HG02798 (cell line): ENCODE results near the gene ARID5B.

Experiments
- ATAC-seq: cut with Tn5 transposase; IDR thresholded peaks from one replicate; pipeline ENCODE4 v1.9.1; 2021; ENCODE audit warnings: mild to moderate bottlenecking; ENCODE audit not compliant: unreplicated experiment, poor library complexity

Gene ARID5B

DNA sequence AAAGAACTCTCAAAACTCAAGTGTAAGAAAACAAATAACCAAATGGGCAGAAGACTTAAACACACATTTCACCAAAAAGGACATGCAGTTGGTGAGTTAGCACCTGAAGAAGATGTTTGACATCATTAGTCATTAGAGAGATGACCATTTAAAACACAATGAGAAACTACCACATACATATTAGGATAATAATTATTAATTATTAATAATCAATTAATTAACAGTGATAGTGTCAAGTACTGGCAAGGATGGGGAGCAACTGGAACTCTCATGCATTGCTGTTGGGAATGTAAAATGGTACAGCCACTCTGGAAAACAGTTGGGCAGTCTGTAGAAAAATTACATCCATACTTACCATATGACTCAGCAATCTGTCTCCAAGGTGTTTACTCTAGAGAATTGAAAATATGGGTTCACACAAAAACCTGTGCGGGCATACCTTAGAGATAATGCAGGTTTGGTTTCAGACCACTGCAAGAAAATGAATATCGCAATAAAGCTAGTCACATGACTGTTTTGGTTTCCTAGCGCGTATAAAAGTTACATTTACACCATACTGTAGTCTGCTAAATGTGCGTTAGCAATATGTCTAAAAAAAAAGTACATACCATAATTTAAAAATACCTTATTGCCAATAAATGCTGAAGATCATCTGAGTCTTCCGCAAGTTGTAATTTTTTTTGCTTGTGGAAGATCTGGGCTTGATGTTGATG is 30.3 kb downstream of the ARID5B start:
- ATAC-seq, result no peak

DNA sequence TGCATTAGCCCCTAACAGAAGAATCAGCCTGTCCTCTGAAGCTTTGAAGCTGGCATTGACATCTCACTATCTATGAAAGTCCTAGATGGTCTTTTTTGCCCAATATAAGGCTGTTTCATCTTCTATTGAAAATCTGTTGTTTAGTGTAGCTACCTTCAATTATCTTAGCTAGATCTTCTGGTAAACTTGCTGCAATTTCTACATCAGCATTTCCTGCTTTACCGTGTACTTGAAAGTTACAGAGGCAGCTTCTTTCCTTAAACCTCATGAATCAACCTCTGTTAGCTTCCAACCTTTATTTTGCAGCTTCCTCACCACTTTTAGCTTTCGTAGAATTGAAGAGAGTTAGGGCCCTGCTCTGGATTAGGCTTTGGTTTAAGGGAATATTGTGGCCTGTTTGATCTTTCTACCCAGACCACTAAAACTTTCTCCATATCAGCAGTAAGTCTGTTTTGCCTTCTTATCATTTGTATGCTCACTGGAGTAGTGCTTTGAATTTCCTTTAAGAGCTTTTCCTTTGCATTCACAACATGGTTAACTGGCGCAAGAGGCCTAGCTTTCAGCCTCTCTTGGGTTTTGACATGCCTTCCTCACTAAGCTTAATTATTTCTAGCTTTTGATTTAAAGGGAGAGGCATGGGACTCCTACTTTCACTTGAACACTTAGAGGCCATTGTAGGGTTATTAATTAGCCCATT is 32.5 kb downstream of the ARID5B start:
- ATAC-seq, result no peak

DNA sequence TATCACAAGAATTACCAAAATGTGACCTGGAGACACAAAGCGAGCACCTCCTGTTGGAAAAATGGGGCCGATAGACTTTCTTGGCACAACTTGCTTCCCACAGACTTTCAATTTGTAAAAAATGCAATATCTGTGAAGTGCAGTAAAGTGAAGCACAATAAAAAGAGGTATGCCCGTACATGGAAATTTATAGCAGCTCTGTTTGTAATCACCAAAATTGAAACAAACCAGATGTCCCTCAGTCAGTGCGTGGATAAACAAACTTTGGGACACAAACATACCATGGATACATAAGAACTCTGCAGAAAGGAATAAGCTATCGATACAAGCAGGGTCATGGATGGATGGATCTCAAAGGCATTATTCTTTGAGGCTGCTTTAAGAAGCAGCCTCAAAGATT is 33.6 kb downstream of the ARID5B start:
- no peak for ATAC-seq

DNA sequence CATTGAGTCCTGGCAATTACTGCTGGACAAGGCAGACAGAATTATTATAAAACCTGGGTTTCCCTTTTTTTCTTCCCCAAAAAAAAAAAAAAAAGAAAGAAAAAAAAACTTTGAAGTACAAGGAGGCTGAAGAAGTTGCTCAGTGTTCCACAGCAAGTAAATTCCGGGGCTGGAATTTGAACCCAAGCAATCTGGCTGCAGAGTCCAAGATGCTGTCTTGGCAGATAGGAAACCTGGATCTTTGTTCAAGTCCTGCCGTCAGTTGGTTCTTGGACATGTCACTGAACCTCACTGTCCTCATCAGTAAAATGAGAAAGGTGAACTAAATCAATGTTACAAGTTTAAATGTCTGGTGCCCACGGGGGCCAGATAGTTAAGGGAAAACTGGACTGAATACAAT is 35.3 kb downstream of the ARID5B start:
- ATAC-seq, result no peak

DNA sequence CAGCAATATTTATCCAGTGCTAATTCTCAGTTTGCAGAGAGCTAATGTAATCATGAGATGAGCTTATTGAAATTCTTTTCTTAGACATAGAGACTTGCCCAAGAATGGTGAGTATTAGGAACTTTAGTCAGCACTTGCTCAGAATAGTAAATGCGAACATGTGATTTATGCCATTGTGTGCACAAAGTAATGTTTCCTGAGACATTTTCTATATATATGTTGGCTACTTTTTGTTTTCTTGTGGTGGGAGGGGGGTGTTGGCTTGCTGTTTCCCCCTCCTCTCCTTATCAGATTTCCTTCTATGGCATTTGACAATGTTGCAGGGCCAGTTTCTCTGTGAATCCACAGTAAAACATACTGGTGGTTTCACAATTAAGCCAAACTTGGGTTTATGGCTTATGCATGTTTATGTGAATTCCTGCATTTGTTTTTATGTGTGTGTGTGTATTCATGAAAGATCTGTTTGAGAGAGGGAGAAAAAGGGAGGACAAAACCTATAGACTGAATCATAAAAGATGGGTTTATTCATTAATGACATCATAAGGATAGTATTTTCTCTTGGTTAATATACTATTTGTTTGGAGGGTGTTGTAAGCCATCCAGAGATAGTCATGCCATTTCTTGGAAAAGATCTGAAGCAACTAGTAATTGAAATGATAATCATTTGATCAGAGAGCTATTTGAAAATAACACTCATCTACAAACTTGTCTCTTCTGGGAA is 36.3 kb downstream of the ARID5B start:
- peak; percentile 39 for ATAC-seq

DNA sequence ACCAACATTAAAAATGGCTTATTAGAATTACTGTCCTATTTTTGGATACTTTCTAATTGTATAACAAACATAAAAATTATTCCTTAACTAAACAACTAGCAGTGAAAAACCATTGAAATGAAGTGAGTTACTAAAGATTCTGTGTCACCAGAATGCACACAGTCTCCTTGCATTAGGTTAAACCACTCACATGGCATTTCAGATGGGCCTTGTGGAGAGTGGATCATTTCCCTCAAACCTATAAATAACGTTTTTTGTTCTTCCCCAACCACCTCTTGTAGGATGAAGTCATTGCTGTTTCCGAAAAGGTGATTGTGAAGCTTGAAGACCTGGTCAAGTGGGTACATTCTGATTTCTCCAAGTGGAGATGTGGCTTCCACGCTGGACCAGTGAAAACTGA is 38.4 kb downstream of the ARID5B start:
- no peak for ATAC-seq

DNA sequence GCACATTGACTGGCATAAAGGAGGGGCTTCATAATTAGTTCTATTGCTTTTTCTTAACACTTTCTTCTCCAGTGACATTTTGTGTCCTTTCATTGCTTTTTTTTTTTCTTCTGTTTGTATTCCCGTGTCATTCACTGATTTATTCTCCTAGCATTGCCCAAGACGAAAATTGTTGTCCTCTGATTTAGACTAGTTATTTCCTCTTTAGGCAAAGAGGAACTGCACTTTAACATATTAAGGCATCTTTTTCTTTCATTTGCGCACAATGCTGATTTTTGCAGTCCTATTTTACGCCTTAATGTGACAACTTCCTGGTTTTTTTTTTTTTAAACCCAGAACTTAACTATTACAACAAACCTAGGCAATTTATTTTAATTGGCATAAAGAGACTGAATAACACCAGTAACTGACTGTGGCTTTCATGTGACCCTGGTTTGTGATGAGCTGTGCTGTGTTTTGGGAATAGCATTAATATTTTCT is 39.7 kb downstream of the ARID5B start:
- no peak for ATAC-seq

DNA sequence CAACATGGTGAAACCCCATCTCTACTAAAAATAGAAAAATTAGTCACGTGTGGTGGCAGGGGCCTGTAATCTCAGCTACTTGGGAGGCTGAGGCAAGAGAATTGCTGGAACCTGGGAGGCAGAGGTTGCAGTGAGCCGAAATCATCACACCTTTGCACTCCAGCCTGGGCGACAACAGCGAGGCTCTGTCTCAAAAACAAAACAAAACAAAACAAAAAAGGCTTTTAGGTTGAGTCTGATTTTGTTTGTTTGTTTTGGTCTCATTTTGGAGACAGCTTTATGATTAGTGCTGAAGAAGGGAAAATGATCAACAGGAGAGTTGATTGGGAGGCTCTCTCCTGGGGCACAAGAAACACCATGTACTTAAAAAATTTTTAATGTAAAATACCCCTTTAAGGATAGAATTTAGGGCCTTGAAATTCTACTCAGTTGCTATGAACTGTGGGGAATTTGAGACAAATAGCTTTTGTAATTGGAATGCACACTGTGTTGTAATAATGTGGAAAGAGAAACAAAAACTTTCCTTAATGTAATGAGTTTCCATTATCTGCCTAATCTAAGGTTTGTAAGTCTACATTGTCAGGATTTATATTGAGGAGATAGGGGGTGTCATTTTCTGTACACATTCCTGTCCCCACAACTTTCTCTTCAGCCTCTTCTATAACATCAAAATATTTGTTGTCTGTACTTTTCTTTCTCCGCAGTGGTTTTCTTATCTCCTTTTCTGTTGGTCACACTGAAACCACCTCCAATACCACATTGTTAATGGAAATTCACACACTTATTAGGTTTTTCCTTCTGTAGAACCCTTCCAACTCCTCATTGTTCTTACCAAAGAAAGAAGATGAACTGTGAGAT is 41.3 kb downstream of the ARID5B start:
- no peak for ATAC-seq

DNA sequence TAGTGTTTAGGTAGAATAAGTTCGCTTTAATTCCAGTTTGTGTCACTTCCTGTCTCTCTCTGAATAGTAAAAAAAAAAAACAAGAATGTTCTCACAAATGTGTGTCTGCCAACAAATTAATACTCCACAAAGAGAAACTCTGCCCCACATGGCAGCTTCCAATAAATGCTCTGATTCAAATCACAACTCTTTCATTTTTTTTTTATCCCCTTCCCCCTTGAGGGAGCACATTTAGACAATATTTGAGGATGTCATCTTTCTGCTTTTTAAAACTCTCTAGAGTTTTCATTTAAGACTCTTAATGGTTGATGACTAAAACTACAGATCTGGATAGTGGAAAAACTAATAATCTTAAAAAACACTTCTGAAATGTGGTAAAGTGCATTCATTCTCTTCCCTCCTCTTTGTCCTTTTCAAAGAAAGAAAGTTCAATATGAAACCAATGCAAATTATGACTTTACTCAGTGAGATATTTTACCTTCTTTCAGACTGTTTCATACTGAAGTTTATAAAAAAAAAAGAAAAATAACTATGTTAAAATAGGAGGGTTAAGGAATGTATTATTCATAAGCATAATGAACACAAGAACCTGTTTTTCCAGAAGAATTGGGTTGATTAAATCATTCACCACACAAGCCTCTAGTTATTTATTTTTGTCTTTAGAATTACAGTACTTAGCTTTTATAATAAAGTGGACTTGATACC is 42.3 kb downstream of the ARID5B start:
- ATAC-seq, result peak; percentile 36

DNA sequence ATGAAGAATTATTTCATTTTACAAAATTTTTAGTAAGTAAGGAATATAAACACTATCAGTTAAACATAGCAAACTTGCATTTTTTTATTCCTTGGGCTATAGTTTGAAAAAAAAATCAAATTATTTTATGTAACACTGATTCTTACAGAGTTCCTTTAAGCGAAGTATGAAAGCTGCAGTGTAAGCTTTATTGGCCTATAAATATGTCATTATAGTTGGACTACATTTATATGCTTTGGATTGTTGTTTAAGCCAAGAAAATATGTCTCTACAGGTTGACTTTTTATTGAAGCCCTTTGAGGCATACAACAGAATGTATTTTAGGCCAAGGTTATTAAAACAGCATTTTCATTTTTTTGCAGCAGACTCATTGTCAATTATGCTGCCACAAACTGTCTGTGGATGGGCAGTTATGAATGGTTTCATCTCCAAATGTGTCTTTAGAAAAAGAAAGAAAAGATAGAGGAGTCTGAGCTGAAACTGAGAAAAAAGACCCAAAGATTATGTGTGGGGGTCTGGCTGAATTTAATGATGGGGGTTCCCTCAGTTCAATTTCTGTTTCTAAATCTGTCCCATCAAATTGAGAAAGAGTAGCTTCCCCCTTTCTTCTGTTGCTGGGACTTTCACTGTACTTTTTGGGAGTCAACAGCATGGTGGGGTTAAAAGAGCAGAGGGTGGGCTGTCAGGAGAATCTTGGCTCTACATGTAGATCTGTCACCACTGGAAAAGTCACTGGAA is 43.1 kb downstream of the ARID5B start:
- no peak for ATAC-seq

DNA sequence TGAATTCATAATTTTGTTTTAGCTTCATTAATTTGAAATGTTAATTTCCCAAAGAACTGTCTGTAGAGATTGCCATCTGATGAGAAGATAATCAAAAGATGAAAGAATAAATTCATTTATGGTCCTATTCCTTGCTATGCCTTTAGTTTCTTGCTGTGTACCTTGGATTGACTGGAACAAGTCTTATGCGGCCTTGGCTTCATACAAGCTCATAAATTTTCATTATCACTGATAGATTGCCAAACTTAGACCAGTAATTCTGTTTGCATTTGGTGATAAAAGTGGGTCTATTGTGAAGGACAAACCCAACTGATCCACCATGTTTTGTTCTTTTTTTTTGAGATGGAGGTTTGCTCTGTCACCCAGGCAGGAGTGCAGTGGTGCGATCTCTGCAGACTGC is 48.2 kb downstream of the ARID5B start:
- ATAC-seq, result no peak

DNA sequence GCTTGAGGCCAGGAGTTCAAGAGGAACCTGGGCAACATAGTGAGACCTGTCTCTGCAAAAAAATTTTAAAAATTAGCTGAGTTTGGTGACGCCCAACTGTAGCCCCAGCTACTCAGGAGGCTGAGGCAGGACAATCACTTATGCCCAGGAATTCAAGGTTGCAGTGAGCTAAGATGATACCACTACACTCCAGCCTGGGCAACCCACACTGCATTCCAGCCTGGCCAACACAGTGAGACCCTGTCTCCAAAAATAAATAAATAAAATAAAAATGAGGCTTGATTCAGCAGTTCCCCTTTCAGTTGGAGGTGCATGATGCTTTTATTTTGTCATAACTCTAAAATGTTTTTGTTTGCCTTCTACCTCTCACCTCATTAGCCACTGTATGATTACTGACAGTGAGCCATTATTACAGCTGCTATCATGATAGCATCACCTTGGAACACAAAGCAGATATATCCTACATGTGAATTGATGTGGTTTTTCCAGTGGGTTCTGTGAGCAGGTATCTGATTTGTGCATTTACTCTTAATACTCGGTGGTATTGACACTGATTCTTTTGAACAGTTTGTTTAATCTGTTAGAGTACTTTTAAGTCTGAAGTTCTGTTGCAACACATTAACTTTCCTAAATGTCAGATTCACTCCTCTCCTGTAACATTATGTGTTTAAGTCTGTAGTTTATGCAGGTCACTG is 49.1 kb downstream of the ARID5B start:
- ATAC-seq, result no peak

DNA sequence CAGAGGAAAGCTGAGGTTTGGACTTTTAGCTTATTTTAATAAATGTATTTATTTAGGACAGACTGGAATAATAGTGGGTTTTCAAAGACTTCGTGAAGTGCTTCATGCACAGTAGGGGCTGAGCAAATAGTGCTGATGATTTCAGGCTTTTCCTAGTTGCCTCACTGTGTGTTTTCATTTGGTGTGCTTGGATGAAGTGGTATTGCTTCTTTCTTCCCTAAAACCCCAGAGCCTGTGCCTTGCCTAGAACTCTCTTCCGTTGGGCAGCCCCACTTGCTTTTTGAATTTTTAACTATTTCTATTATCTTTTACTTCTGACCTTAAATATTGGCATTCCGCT is 49.6 kb downstream of the ARID5B start:
- ATAC-seq, result no peak

DNA sequence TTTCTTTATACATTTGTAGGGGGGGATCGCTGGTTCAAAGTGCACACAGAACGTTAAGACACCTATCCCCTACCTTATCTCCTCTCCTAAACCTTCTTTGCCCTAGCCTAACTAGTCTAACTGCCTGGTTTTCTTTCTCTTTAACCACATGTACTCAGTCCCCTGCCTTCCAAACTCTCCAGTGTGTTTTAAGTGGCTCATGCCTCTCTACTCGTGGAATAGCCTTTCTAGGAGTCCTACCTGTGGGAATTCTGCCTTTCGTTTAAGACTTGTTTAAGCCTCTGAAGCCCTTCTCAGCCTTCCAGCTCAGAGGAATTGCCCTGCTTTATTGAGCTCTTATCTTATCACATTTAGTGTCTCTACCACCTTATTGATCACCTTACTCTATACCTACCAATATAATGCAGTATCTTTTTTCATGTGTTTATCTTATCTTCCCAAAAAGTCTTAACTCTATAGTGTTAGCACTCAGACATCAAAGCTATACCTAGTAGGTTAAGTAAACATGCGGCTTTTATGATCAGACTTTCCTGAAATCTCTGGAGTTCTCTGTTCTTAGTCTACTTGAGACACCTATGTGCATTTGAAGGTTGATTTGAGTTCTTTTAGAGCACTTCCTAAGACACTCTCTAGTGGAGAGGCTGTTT is 50.7 kb downstream of the ARID5B start:
- ATAC-seq, result no peak

DNA sequence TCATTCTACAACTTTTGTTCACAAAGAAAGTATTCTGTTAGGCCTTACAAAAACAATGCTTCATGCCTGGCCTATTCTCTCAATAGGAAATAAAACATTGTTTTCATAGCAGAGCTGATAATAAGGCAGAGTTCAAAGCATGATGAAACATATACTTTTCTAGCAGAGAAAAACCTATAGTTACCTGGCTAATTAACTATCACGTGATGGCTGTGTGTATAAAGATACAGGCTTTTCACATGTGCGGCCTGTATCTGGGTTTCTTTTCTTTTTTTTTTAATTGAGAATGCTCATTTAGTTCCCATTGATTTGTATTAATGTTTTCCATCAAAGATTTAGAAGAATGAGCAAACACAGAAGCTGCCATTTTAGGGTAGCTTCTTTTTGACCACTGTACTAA is 51.7 kb downstream of the ARID5B start:
- ATAC-seq, result no peak

DNA sequence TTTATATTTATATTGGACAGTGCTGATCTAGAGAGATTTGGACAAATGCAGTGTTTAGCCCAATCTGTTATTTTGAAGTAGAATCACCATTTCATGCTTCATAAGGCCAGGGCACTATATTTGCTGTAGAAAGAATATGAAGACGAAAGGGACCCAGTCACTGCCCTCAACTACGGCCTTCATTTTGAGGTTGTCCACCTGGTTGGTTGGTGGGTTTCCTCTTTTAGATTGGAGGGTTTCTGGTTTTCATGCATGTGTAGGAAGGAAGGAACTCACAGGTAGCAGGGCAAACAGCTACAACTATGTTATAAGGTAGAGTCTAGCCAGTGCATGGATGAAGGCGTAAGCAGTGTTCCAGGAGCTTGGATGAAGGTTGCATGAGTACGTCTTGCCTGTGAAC is 56.3 kb downstream of the ARID5B start:
- no peak for ATAC-seq

DNA sequence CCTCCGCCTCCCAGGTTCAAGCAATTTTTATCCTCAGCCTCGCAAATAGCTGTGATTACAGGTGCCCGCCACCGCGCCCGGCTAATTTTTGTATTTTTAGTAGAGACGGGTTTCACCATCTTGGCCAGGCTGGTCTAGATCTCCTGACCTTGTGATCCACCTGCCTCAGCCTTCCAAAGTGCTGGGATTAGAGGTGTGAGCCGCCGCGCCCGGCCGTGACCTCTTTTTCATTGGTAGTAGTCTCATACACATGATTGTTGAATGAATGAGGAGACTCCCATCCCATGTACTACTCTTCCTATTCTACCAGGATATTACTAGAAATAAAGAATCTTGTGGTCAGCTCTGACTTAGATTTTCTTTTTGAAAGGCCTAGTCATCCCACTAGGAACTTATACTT is 56.8 kb downstream of the ARID5B start:
- ATAC-seq, result no peak

DNA sequence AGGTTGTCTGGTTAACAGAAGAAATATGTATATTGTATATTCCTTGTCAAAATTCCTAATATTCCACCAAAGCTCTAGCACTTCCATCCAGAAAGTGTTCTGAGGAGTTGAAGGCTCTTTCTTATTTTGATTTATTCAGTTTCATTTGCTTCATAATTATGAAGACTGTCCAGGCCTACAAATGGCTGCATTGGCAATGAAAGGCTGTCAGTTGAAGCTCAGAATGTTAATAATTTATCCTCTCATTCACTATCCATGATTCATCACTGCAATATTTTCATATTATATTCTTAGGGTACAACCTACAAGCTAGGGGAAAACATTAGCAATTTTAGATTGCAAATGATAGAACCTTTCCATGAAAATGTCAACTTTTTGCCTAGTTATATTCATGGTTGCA is 57.3 kb downstream of the ARID5B start:
- no peak for ATAC-seq
